H1 (cell line): ENCODE results near the gene SMARCC1. TPM values are rescaled to one million over a fixed set of nuclear protein-coding genes. Genes with fewer than 3 reads are reported as not detected.

ENCODE experiments used
- BRCA1 ChIP-seq: IDR thresholded peaks from 2 replicates; pipeline ENCODE4 v1.6.1; 2012; ENCODE audit warnings: low read depth, low read length, improper control_type of control experiment
- TAF1 ChIP-seq: IDR thresholded peaks from 2 replicates; pipeline ENCODE4 v1.6.1; 2011; ENCODE audit warnings: mild to moderate bottlenecking, low read depth, low read length
- TAF7 ChIP-seq: optimal IDR thresholded peaks from 2 replicates; pipeline ENCODE3; 2011; ENCODE audit warnings: low read depth, mild to moderate bottlenecking, inconsistent platforms, low read length, moderate library complexity, borderline replicate concordance
- polyA plus RNA-seq, 7 experiments: library from polyadenylated mRNA; depleted of rRNA in 3 of 7; stranded (reverse) in 5 of 7; unstranded in 2 of 7; fragments of >200 nt in 5 of 7; fragments of 200-250 nt in 2 of 7; gene quantifications; 1 replicate in 5 of 7; 2 replicates in 1 of 7; 4 replicates in 1 of 7; pipeline versions ENCODE4 v1.2.1 to v1.2.3, GENCODE V29; 2011 to 2013; ENCODE audit warnings: missing spikeins in 2 of 7, mixed read lengths in 2 of 7
- total RNA-seq: library from RNA; stranded (reverse); fragmentation: NEBNext Ultra II Directional; extraction: Animal tissue kit (Norgen Biotek cat#: 25700); gene quantifications from 2 replicates; pipeline ENCODE4 v1.2.1, GENCODE V29; 2021

Gene SMARCC1
- total and polyA plus RNA-seq, 2 of the 8 experiments (the other 6 are each of a cell fraction or from before 2014, with no cell fraction given): 64.1 to 335 TPM

DNA sequence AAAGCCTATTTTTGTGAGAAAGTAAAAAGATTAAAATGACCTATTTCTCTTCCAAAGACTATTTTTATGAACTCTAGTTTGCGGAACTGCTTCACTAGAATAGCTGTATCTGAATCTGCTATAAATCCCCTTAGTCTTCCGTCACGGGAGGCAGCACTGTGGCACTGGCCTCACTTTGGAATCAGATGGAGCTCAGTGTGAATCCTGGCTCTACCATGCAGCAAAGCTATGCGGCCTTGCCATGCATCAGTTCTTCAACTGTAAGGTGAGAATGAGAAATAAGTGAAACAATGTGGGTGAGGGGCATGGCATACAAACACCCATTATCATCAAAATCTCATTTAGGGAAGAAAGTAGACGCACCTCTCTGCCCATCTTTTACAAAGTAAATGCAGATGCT is 175.5 kb downstream of the SMARCC1 start (continued):
- TF ChIP-seq TAF1 (no peak), BRCA1 (no peak), TAF7 (no peak)
